GM12875 (cell line): ENCODE results near the gene GUCY1A2.

Source experiments
- H3K4me3 ChIP-seq: one replicate; pipeline ENCODE4 v1.5.1; 2011; ENCODE audit warnings: low read depth, low read length, control low read depth
- CTCF ChIP-seq: IDR thresholded peaks from 2 replicates; pipeline ENCODE4 v1.5.1; 2011; ENCODE audit warnings: low read depth, mild to moderate bottlenecking, control low read depth, inconsistent platforms, low read length, moderate library complexity, borderline replicate concordance; ENCODE audit not compliant: insufficient read depth

Gene GUCY1A2

GRCh38 chr11:106642331-106642730, 375.9 kb downstream of the GUCY1A2 start:
- no peak for TF ChIP-seq CTCF
- H3K4me3 ChIP-seq, result no peak overlapping the region

GRCh38 chr11:106632283-106632682, 386.0 kb downstream of the GUCY1A2 start:
- no peak for TF ChIP-seq CTCF
- H3K4me3 ChIP-seq, result no peak overlapping the region

GRCh38 chr11:106627694-106628093, 390.6 kb downstream of the GUCY1A2 start:
- TF ChIP-seq CTCF, result no peak
- H3K4me3 ChIP-seq, result no peak overlapping the region

- no peak overlapping the region for H3K4me3 ChIP-seq
- TF ChIP-seq CTCF, result no peak
These were observed 392.7 kb downstream of the GUCY1A2 start for GRCh38 chr11:106625566-106625965.

GRCh38 chr11:106624377-106624776, 393.9 kb downstream of the GUCY1A2 start:
- H3K4me3 ChIP-seq, result no peak overlapping the region
- TF ChIP-seq CTCF, result no peak
